D721Med (cell line): ENCODE data around the gene EML6.

Experiments
- DNase-seq: peaks from one replicate; pipeline ENCODE4 v3.0.0; 2011; ENCODE audit warnings: low spot score; ENCODE audit not compliant: insufficient read length
- FAIRE-seq: peaks from 2 replicates; lab custom pipeline; 2011; peaks lifted over from hg19 to GRCh38; lab: Jason Lieb, UNC
- CTCF ChIP-seq: IDR thresholded peaks from 2 replicates; pipeline ENCODE4 v1.5.1; 2012; ENCODE audit warnings: mild to moderate bottlenecking, control low read depth; ENCODE audit not compliant: insufficient read depth; ENCODE audit errors: missing control alignments

EML6 gene

GRCh38 chr2:54680397-54681041 lies 42.9 kb upstream of the EML6 start:
- no peak for TF ChIP-seq CTCF
- DNase-seq (no peak), FAIRE-seq (no peak)

- no peak for TF ChIP-seq CTCF
- DNase-seq (no peak), FAIRE-seq (no peak)
Observed at GRCh38 chr2:54681416-54681815, 42.0 kb upstream of the EML6 start.

- DNase-seq (no peak), FAIRE-seq (no peak)
- no peak for TF ChIP-seq CTCF
Observed at GRCh38 chr2:54683596-54683995, 39.9 kb upstream of the EML6 start.

GRCh38 chr2:54685263-54685775 lies 38.1 kb upstream of the EML6 start:
- FAIRE-seq (no peak), DNase-seq (no peak)
- no peak for TF ChIP-seq CTCF

GRCh38 chr2:54687595-54688152 lies 35.8 kb upstream of the EML6 start:
- no peak for FAIRE-seq
- no peak for DNase-seq
- no peak for TF ChIP-seq CTCF

GRCh38 chr2:54691445-54692135 lies 31.9 kb upstream of the EML6 start:
- FAIRE-seq: no peak
- TF ChIP-seq CTCF: no peak
- DNase-seq: no peak
